Inferior parietal cortex (tissue), 1 donor: Measurements from ENCODE around the gene LYPD5.
"Not testable (repeated sequence)": the region's sequence is repeated elsewhere in the genome, so short reads cannot be mapped to it uniquely, and the experiment has no call there.

Experiments
- DNase-seq: peaks from one replicate; pipeline ENCODE4 v3.0.0-alpha.2; 2016; ENCODE audit errors: extremely low spot score

The LYPD5 gene

GRCh38 chr19:43802216-43802951 is at the start of gene LYPD5:
LYPD5 (minus strand) TSS chr19:43802447; CDS start chr19:43802380, 67 bp downstream.
- no peak for DNase-seq

GRCh38 chr19:43848821-43849220 is 46.6 kb upstream of the LYPD5 start:
- DNase-seq, result no peak

GRCh38 chr19:43847884-43848283 is 45.6 kb upstream of the LYPD5 start:
- DNase-seq, result no peak

GRCh38 chr19:43847246-43847645 is 45.0 kb upstream of the LYPD5 start:
- DNase-seq, result no peak

- no peak for DNase-seq
Measured at GRCh38 chr19:43842007-43842406, 39.8 kb upstream of the LYPD5 start.

GRCh38 chr19:43839139-43839538 is 36.9 kb upstream of the LYPD5 start:
- DNase-seq, result no peak

GRCh38 chr19:43826787-43827754 is 24.8 kb upstream of the LYPD5 start, which contains the start of gene ZNF283:
ZNF283 (plus strand) TSS chr19:43827321; CDS start chr19:43833505, 6,184 bp downstream.
- peak; percentile 92 for DNase-seq

GRCh38 chr19:43824572-43824971 is 22.3 kb upstream of the LYPD5 start:
- DNase-seq, result not testable (repeated sequence)

GRCh38 chr19:43823856-43824255 is 21.6 kb upstream of the LYPD5 start:
- not testable (repeated sequence) for DNase-seq

GRCh38 chr19:43820884-43821215 is 18.6 kb upstream of the LYPD5 start:
- no peak for DNase-seq

GRCh38 chr19:43820098-43820883 is 18.0 kb upstream of the LYPD5 start:
- DNase-seq, result peak; percentile 72

- DNase-seq, result no peak
Measured at GRCh38 chr19:43818500-43818899, 16.3 kb upstream of the LYPD5 start.

GRCh38 chr19:43817454-43817853 is 15.2 kb upstream of the LYPD5 start:
- DNase-seq, result not testable (repeated sequence)

- no peak for DNase-seq
Measured at GRCh38 chr19:43814663-43815352, 12.6 kb upstream of the LYPD5 start.

GRCh38 chr19:43812688-43813087 is 10.4 kb upstream of the LYPD5 start:
- no peak for DNase-seq

- DNase-seq, result no peak
Measured at GRCh38 chr19:43812259-43812658, 10.0 kb upstream of the LYPD5 start.

- DNase-seq, result no peak
Measured at GRCh38 chr19:43811837-43812236, 9.6 kb upstream of the LYPD5 start.

GRCh38 chr19:43809762-43810696 is 7.8 kb upstream of the LYPD5 start:
- peak; percentile 47 for DNase-seq

- no peak for DNase-seq
Measured at GRCh38 chr19:43807651-43808050, 5.4 kb upstream of the LYPD5 start.

- DNase-seq, result no peak
Measured at GRCh38 chr19:43806848-43807247, 4.6 kb upstream of the LYPD5 start.
